ENCODE data around the gene SPON1.

DNA sequence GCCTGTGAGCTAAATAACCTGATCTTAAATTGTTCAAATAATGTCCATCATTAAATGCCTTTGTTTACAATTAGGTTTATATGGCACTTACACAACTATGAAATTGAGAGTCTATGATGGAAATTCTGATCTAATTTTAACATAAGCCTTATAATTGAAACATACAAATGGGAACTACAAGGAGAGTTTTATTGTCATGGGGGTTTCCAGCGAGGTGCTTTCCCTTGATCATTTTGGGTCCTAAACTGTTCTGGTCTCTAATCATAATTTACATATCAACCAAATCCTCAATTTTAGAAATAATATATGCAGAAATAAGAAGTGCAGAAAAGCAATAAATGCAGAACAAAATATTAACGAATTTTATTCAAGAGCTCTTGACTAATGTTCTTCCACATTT, 351.6 kb downstream of the SPON1 start:
- TF ChIP-seq, protein P1, sequence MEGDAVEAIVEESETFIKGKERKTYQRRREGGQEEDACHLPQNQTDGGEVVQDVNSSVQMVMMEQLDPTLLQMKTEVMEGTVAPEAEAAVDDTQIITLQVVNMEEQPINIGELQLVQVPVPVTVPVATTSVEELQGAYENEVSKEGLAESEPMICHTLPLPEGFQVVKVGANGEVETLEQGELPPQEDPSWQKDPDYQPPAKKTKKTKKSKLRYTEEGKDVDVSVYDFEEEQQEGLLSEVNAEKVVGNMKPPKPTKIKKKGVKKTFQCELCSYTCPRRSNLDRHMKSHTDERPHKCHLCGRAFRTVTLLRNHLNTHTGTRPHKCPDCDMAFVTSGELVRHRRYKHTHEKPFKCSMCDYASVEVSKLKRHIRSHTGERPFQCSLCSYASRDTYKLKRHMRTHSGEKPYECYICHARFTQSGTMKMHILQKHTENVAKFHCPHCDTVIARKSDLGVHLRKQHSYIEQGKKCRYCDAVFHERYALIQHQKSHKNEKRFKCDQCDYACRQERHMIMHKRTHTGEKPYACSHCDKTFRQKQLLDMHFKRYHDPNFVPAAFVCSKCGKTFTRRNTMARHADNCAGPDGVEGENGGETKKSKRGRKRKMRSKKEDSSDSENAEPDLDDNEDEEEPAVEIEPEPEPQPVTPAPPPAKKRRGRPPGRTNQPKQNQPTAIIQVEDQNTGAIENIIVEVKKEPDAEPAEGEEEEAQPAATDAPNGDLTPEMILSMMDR (IDR thresholded peaks at IDR 0.05) = no peak
- TF ChIP-seq TEAD4 (CRISPR knock-in tag; IDR thresholded peaks at IDR 0.05) = no peak
- no peak for TF ChIP-seq ZBTB21 (CRISPR knock-in tag; IDR thresholded peaks at IDR 0.05; ENCODE audit: borderline replicate concordance)
